HG03558 (cell line): Measurements from ENCODE around the gene MROH2A.

Experiments used
- ATAC-seq: cut with Tn5 transposase; IDR thresholded peaks from one replicate; pipeline ENCODE4 v1.9.1; 2021; ENCODE audit warnings: moderate number of reproducible peaks; ENCODE audit not compliant: unreplicated experiment; ENCODE audit errors: extremely low read depth

MROH2A gene

DNA sequence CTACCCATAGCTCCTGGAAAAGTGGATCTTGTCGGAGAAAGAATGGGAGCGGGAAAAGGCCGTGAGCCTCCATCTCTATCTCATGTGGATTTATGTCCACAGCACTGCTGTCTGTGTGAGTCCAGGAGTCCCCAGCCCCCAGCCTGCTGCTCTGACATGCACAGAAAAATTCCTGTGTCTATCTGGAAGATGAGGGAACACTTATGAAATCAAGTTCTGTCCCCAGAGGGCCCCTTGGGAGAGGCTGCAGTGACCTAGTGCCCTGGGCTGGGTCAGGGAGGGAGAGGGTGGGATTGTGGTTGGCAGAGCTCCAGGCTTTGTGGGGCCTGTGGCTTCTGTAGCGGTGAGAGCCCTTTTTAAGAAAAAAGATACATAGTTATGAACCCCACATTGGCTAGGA, 38.6 kb downstream of the MROH2A start:
- no peak for ATAC-seq

DNA sequence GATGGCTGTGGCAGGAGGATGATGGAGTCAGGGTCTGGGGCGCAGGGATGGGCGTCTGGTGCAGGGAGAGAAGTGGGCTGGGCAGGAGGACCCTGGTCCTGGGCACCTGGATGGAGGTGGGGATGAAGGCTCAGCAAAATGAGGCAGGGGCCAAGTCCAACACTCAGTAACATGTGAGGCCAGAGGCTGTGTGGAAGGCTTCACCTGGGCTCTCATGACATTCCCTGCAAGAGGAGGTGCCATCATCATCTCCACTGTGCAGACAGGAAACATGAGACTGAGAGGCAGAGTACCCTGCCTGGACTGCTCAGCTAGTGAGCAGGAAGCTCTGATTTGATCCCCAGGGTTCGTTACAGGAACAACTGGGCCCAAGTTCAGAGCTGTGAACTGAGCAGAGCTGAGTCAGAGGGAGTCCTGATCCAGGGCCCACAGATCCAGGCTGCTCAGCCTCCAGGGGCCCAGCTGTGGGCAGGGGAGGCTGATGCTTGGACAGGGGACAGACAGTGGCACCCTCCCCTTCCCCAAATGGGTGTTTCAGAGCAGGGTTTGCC, 39.3 kb downstream of the MROH2A start:
- no peak for ATAC-seq

DNA sequence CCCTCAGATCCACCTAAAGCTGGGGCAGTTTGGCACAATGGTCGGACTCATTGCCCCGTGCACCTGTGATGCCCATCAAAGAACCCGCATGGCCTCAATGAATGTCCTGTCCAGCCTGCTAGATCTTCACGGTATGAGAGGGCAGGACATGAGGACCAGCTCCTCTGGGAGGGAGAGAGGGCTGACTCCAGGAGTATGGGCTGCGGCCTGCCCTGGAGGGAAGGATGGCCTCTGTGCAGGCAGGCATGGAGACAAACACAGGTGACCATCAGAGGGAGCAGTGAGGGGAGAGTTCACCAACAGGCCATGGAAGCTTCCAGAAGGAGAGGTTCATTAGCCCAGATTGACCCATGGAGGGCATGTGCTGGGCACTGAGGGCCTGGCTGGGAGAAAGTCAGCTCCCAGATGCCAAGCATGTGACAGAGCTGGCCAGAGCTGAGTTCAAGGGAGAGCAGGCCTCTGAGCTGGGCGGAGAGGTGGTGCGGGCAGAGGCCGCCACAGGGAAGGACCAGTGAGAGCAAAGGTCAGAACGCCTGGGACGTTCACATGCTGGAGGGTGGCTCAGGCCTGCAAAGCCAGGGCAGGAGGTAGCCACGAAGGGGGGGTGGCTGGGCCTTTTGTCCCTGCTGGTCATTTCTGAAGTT, 40.0 kb downstream of the MROH2A start:
- no peak for ATAC-seq

DNA sequence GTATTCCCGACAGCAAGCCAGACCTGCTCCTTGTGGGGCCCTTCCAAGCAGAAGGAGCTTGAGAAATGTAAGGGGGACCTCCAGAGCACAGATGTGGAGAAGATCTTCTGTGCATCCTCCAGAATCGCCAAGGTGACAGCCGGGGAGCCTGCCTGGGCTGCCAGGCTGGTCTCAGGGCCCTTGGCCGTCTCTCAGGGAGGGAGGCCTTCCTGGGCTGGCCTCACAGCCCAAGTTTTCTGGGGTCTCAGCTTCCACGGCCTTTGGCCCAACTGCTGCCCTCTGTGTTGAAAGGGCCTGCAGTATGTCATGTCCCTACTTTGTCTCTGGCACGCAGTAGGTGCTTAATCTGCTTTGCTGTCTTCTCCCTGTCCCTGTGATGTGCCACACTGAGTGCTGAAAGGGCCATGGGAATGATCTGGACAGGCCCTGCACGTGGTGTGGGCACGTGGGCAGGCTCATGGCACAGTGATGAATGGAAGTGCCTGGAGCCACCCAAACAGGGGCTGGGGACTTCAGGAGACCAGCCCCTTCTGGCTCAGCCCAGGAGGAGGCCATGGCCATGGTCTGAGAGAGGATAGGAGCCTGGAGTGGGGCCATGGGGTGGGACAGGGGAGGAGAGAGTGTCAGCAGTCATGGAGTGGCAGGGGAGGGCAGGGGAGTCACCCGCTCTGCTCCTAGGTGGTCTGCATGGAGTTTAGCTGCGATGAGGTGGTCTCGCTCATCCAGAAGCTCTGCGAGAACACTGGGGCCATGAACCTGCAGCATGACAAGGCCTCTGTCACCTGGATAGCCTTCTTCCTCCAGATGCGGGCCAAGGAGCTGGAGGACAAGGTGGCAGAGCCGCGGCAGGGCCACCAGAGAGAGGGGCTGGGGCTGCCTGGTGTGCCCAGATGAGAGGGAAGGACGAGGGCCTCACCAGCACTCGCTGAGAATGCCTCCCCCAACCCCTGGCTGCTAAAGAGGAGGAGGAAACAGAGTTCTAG, 40.8 kb downstream of the MROH2A start:
- ATAC-seq: no peak

DNA sequence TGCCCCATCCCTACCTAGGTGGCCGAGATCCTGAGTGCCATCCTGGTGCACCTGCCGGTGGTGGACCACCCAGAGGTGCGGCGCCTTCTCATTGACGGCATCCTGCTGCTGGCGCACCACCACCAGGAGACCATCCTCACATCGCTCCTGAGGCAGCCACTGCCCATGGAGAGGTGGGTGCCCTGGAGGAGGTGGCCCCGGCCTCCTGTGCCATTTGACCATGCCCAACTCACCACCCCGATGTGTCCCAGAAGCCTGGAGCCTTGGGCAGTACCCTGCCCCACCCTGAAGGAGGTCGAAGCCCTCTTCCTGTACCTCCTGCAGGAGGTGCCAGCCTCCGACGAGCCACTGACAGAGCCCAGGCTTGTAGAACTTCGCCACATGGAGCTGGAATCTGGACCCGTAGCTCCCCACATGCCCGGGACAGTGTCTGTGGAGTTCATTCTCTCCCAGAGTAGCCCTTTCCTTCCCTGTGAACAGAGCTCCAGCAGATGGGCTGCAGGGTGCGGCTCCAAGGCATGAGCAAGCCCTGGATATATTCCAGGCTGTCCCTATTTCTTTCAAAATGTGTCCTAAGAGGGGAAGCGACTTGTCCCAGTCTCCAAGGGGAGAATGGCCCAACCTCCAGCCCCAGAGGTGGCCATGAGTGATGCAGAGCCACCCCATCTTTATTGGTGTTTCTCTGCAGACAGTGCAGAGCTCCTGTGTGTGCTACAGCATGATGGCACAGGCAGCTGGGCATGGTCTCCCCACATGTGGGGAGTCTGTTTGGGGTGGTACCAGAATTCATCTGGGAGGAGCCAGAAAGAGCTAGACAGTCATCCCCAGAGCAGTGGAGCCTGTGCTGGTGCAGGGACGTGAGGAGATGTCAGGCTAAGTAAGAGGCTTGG, 42.0 kb downstream of the MROH2A start:
- ATAC-seq: no peak

DNA sequence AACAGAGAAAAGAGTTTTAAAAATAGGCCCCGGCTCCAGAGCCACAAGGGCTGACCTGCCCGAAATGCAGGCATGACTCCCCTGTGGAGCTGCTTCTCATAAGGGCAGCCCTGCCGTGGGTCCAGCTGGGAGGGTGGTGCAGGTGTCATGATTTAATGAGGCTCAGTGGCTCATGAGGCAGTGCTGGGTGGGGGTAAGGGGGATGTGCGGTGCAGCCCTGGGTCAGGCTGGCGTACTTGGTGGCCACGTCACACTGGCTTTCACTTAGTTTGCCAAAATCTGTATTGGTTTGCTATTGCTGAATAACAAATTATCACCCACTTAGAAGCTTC, 42.6 kb downstream of the MROH2A start:
- ATAC-seq: no peak

DNA sequence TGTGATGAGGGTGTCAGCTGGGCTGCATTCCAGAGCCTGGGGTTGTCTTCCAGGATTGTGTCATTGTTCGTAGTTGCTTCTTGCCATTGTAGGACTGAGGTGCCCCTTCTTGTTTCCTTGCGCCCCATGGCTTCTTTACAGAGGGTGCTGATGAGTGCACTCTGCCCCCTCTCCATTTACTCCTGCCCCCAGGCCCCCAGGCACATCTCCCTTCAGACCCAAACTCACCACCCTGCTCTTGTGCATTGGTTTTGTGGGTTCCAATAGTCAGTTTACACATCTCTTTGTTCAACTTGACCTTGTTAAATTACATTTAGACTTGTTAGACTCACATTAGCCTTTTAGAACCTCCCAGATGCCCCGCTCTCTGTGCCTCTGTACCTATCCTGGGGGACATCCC, 43.1 kb downstream of the MROH2A start:
- no peak for ATAC-seq

DNA sequence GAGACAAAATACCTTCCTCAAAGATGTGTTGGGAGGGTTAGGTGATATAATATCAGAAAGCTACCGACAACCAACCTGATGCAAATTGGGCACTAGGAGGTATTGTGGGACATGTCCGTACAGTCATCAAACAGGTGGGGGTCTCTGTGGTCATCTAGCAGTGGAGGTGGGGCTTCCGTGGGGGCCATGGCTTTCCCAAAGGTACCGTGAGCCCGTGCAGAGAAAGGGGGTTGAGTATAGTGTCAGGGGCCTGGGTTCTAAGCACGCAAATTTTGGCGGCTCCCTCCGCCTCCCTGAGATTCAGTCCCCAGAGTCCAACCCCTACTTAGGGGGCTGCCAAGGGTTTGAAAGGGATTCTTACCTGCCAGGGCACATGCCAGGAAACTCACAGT, 43.6 kb downstream of the MROH2A start:
- ATAC-seq: no peak

DNA sequence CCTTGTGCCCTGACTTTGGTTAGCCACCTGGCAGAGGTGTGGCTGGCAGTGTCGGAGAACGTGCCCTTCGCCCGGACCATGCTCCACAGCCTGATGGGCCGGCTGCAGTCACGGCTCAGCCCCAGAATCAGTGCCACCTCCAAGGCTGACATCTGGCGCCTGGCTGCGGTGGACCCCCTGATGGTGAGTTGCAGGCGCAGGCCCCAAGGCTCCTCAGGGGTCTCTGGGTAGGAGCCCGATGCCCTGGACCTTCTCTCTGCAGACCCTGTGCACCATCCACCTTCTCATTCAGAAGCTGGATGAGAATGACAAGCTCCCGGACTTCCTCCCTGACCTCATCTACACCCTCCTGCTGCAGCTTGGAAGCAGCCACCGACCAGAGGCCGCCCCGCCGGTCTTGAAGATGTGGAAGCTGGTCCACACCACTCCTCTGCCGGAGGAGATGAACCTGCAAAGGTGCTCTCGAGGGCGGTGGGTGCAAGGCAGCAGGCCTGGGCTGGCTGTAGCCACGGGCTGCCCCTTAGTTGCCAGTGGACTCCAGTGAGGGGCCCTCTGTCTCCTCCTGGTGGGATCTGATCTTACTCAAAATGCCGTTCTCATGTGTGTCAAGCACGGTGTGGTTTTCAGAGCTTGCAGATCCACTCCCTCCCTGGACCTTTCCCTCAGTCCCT, 44.1 kb downstream of the MROH2A start:
- no peak for ATAC-seq

DNA sequence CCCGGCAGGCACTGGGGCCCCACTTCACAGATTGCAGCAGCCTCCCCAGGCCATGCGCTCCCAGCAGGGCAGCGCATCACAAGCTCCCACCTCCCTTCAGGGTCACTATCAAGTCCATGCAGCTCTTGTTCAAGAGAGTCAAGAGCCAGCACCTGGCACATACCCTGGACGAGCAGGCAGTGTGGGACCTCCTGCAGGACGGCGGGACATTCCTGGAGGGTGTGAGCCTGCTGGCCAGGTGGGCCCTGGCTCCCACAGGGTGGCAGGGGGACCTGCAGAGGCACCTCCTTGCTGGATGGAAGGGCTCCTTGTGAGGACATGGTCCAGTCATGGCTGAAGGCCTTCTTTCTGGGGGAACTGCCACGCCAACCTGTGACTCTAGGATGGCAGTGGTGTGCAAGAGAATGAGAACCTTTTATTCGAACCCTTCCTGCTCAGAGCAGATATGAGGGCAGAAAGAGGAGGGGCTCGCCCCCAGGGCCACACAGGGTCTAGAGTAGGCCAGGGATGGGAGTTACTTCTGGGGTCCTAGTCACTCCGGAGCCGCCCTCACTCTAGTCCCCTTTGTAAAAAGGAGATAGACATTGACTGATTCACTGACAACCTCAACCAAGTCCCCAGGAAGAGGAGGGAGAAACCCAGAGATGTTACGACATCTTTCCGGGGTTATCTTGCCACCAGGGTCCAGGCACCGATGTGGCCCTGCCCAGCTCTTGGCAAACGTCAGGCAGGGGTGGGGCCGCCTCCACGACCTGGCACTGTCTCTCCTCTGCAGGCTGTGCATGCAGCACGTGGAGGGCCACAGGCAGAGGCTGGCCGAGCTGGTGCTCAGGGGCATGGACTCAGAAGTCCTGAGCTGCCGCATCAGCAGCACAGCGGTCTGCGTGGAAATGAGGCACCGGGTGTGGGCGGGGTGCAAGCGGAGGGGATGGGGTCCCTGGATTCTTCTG, 44.9 kb downstream of the MROH2A start:
- no peak for ATAC-seq

DNA sequence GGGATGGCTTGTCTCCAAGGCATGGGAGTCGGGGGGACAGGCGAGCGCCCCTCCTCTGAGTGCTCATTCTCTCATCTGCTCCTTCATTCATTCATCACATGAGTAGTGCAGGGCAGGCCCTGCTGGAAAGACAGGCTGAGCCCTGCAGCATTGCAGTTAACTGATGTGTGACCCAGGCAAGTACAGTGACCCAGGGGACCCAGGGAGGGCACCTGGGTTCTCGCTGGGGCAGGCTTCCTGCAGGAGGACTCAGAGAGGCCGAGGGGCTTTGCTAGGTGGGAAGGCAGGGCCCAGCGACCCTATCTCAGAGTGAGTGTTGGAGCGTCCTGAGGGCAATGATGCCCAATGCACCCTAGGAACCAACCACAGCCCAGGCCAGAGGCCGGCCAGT, 45.6 kb downstream of the MROH2A start:
- ATAC-seq: no peak

DNA sequence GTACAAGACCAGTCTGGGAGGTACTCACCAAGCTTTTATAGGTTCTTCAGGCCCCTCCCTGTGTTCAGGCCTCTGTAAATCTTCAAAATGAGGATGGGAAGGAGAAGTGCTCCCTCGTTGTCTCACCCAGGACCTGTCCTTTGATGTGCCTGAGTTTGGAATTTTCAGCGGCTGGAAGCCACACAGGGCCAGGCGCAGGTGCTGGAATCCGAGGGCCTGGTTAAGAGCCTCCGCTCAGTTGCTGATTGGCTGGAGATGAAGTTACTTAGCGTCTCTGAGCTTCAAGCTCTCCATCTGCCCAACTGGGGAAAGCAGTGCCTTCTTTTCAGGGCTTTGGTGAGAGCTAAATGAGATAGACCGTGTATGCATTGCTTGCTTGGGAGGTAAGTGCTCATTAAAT, 46.2 kb downstream of the MROH2A start:
- ATAC-seq: no peak

DNA sequence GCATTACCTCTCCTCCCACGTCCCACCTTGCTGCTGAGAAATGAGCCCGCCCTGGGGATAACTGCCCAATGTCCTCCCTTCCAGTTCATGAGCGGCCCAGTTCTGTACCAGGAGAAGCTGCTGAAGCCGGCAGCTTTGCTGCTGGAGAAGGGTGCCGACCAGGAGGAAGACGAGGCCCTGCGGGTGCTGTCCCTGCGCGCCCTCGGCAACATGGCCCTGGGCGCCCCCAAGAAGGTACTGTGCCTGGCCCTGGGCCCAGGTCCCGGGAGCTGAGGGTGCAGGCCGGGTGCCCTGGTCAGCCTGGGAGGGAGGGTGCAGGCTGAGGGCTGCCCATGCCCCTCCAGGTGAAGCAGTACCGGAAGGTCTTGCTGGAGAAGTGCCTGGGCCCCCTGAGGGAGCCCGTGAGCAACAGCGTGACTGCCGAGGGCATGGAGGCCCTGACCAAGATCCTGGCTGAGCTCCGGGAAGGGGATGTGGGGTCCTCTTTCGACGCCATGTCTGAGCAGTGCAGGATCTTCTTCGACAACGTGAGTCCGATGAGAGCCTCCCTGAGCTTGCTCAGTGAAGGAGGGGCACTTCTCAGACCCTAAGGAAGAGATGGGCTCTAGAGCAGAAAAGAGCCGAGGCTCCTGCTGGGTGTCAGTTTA, 50.5 kb downstream of the MROH2A start:
- ATAC-seq: no peak

DNA sequence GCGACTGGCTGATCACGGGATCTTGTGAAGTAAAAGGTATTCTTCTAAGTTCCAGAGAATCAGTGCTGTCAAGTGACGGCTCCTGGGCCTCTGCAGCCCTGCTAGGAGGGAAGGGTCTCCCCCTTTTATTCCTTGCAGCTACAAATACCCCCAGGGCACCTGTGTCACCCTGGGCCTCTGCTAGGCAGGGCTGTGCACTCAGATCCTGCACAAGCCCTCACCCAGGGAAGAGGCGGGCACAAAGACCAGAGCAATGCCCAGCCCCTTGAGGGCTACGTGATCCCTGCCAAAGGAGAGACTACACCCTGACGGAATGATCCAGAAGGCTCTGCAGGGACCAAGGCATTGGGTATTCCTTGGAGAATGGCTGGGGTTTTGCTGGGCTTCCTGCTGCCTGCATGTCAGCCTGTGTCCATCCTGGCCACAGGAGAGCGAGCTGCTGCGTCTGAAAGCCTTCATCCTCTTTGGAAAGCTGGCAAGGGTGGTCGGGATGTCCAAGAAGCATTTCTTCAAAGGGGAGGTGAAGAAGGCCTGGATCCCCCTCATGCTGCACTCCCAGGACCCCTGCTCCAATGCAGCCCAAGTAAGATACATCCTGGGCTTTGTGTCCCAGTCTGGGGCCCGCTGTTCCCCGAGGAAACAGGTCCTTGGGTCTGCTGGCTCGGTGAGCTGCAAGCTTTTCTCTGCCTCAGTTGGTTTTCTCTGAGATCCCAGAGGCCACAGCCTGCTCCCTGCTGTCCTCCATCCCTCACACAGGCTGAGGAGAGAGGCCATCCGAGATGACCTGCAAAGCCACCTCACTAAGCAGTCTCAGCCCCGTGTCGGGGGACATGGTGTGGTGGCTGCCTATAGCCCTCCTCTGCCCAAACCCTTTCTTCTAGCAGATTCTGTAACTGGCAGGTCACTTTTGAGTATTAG, 51.3 kb downstream of the MROH2A start:
- no peak for ATAC-seq

DNA sequence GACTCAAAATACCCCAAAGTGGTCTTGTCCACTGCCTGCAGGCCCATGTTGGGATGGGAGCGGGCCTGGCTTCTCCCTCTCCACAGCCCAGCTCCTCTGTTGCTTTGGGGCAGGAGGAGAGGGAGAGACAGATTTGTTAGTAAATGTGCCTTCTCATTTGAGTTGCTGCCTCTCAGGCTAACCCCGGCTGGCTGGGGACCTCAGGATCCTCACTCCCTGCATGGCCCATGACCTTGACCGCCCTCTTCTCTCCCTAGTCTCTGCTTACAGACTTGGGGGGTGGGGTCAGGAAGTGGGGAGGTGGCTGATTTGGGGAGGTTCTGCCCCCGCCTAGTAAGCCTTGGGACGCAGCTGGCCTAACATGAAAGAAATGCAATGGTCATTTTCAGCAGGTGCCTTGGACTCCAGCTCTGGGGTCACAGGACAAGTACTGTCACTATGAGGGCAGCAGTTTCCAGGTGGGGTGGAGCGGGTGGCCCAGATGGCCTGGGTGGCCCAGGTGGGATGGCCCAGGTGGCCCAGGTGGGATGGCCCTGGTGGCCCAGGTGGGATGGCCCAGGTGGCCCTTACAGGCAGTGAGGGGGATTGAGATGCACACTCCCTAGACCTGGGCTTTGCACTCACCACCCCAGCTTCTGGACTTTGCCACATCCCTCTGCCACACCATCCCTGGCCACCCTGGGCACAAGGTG, 52.1 kb downstream of the MROH2A start:
- ATAC-seq: no peak

DNA sequence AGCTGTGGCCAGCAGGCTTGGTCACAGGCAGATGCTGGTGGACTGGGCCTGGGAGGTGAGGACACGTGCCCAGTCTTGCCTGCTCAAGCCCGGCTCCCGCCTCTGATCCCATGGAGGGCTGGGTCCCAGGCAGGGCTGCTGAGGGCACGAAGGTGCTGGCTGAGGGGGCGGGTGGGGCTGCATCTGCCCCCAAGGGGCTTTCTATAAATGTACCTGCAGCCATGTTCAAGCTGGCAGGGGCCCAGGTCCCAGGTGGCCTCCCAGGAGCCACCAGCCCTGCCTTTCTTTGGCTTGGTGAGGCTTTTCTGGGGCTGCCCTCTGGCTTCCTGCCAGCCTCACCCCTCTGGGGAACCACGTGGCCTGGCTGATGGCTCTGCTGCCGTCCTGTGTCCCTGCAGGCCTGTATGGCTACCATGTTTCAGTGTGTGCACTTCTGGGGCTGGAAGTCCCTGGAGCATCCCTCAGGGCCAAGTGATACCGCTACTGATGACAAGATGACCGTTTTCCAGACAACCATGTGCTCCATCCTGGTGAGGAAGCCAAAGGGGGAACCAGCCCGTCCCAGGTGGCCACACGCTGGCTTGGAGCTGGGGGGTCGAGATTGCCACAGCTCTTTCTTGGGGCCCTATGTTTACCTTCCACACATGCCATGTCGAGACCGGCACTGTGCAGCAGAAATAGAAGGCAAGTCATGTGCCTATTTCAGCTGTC, 53.0 kb downstream of the MROH2A start:
- no peak for ATAC-seq
